BJ (cell line): ENCODE data around the gene RANBP17. TPM values are rescaled to one million over a fixed set of nuclear protein-coding genes. Genes with fewer than 3 reads are reported as not detected.

Experiments used
- CTCF ChIA-PET: fragments of 350-600 bp; formaldehyde crosslinking; extraction: SDS; loops from one replicate; lab custom pipeline; 2021; ENCODE audit warnings: antibody characterized with exemption, inconsistent platforms; lab: Yijun Ruan, JAX
- POLR2A ChIA-PET: fragments of 300-600 bp; sonication (Branson Sonifier 250); formaldehyde crosslinking; extraction: SDS; loops from one replicate; lab custom pipeline; 2021; ENCODE audit warnings: antibody characterized with exemption; lab: Charles Lee
- DNase-seq: peaks from one replicate; pipeline ENCODE4 v3.0.0-alpha.2; 2011; ENCODE audit warnings: low read depth
- H3K27me3 ChIP-seq: 2 replicates; pipeline ENCODE4 v1.6.0; 2011; ENCODE audit warnings: low read length; ENCODE audit not compliant: control insufficient read depth, insufficient read depth
- H3K36me3 ChIP-seq: 2 replicates; pipeline ENCODE4 v1.5.1; 2011; ENCODE audit warnings: low read length; ENCODE audit not compliant: control insufficient read depth, insufficient read depth
- H3K4me3 ChIP-seq: 2 replicates; pipeline ENCODE4 v1.5.1; 2011; ENCODE audit warnings: low read depth, mild to moderate bottlenecking, control low read depth, low read length
- polyA plus RNA-seq: library from polyadenylated mRNA; depleted of rRNA; stranded (reverse); fragments of >200 nt; gene quantifications from 2 replicates; pipeline ENCODE4 v1.2.3, GENCODE V29; 2011
- TF ChIP-seq, protein P1 (sequence below): IDR thresholded peaks from 2 replicates; pipeline ENCODE4 v1.5.1; 2011; ENCODE audit warnings: low read depth, mild to moderate bottlenecking, control low read depth, inconsistent platforms, low read length, moderate library complexity; ENCODE audit not compliant: insufficient read depth

Gene RANBP17
- polyA plus RNA-seq, 1 experiment = 10.5 TPM

GRCh38 chr5:170844651-170845050 lies 17.2 kb upstream of the RANBP17 start:
- POLR2A ChIA-PET = no interaction called here
- TF ChIP-seq, protein P1, sequence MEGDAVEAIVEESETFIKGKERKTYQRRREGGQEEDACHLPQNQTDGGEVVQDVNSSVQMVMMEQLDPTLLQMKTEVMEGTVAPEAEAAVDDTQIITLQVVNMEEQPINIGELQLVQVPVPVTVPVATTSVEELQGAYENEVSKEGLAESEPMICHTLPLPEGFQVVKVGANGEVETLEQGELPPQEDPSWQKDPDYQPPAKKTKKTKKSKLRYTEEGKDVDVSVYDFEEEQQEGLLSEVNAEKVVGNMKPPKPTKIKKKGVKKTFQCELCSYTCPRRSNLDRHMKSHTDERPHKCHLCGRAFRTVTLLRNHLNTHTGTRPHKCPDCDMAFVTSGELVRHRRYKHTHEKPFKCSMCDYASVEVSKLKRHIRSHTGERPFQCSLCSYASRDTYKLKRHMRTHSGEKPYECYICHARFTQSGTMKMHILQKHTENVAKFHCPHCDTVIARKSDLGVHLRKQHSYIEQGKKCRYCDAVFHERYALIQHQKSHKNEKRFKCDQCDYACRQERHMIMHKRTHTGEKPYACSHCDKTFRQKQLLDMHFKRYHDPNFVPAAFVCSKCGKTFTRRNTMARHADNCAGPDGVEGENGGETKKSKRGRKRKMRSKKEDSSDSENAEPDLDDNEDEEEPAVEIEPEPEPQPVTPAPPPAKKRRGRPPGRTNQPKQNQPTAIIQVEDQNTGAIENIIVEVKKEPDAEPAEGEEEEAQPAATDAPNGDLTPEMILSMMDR = no peak
- no peak overlapping the region for H3K4me3 ChIP-seq
- H3K36me3 ChIP-seq = no peaks in the 10 kb centered on the region
- no peaks in the 10 kb centered on the region for H3K27me3 ChIP-seq
- CTCF ChIA-PET = no interaction called here
- no peak for DNase-seq

- Histone ChIP-seq H3K4me3 (no peak overlapping the region), H3K36me3 (no peaks in the 10 kb centered on the region), H3K27me3 (no peaks in the 10 kb centered on the region)
- DNase-seq = no peak
- TF ChIP-seq, protein P1 = no peak
- ChIA-PET POLR2A (no interaction called here), CTCF (no interaction called here)
Observed at GRCh38 chr5:170846416-170846815, 15.4 kb upstream of the RANBP17 start.

- H3K4me3 ChIP-seq = no peak overlapping the region
- H3K27me3 ChIP-seq = no peaks in the 10 kb centered on the region
- POLR2A ChIA-PET = no interaction called here
- DNase-seq = no peak
- H3K36me3 ChIP-seq = no peaks in the 10 kb centered on the region
- TF ChIP-seq, protein P1 = no peak
- CTCF ChIA-PET = no interaction called here
Observed at GRCh38 chr5:170846846-170847245, 15.0 kb upstream of the RANBP17 start.

GRCh38 chr5:170848033-170848432 lies 13.8 kb upstream of the RANBP17 start:
- Histone ChIP-seq H3K36me3 (no peaks in the 10 kb centered on the region), H3K27me3 (no peaks in the 10 kb centered on the region; the same call in 1 of the 2 replicates), H3K4me3 (no peak overlapping the region)
- TF ChIP-seq, protein P1 = no peak
- ChIA-PET CTCF (no interaction called here), POLR2A (no interaction called here)
- no peak for DNase-seq

DNA sequence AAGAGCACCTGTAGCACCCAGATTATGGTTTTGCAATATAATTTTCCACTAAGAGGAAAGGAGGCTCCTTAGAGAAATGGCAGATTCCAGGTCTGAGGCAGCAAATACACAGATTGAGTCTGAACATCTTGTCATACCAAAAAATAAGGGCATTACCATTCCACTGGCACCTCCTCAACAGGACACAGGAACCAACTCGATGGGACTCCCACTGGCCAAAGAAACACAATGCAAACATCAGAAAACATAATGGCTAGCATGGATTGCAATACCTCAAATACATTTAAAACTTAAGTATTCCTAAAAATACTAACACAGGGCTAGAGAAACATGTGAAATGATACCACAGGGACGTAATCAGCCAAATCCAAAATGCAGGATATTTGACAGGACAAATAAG lies 12.4 kb upstream of the RANBP17 start:
- no peaks in the 10 kb centered on the region; the same call in 1 of the 2 replicates for H3K27me3 ChIP-seq
- ChIA-PET POLR2A (no interaction called here), CTCF (no interaction called here)
- TF ChIP-seq, protein P1 = no peak
- no peak overlapping the region for H3K4me3 ChIP-seq
- DNase-seq = no peak
- no peaks in the 10 kb centered on the region for H3K36me3 ChIP-seq
